ENCODE measurements around the gene ABCB1.
"Not testable (repeated sequence)": the region's sequence is repeated elsewhere in the genome, so short reads cannot be mapped to it uniquely, and the experiment has no call there.

The ABCB1 gene

GRCh38 chr7:87465534-87465880 is 135.2 kb downstream of the ABCB1 start:
- DNase-seq = not testable (repeated sequence)

DNA sequence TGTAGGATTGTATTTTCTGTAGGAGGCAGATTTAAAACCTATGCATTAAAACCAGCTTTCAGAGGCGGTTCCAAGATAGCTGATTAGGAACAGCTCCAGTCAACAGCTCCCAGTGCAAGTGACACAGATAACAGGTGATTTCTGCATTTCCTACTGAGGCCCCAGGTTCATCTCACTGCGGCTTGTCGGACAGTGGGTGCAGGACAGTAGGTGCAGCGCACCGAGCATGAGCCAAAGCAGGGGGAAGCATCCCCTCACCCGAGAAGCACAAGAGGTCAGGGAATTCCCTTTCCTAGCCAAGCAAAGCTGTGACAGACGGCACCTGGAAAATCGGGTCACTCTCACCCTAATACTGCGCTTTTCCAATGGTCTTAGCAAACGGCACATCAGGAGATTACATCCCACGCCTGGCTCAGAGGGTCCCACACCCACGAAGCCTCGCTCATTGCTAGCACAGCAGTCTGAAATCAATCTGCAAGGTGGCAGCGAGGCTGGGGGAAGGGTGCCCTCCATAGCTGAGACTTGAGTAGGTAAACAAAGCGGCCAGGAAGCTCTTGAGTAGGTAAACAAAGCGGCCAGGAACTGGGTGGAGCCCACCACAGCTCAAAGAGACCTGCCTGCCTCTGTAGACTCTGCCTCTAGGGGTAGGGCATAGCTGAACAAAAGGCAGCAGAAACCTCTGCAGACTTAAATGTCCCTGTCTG is 135.7 kb downstream of the ABCB1 start:
- DNase-seq = not testable (repeated sequence)

- no peak for DNase-seq
These were observed 136.7 kb downstream of the ABCB1 start for GRCh38 chr7:87463982-87464381.

DNA sequence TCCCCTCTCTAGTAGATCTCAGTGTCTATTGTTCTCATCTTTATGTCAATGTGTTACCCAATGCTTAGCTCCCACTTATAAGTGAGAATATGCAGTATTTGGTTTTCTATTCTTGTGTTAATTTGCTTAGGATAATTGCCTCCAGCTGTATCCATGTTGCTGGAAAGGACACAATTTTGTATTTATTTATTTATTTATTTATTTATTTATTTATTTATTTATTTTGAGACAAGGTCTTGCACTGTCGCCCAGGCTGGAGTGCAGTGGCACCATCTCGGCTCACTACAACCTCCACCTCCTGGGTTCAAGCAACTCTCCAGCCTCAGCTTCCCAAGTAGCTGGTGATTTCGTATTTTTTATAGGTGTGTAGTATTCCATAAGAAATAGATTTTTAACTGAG is 140.2 kb downstream of the ABCB1 start:
- not testable (repeated sequence) for DNase-seq

GRCh38 chr7:87459941-87460340 is 140.7 kb downstream of the ABCB1 start:
- DNase-seq = no peak

DNA sequence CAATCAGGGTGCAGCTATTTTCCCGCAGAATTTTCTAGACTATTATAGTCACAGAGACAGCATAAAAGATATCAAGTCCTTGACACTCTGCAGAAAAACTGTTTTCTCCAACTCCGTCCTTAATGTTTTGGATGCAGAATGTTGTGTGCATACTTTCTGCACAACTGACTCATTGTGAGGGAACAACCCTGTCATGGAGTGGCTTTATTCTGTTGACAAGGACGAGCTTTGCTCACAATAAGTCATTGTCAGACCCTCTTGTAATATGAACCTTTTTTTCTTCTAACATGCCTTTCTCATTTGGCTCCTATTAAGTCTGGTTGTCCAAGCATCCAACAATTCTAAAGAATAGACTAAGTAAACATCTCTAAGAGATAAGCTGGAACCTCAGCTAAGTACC is 142.5 kb downstream of the ABCB1 start:
- DNase-seq = no peak

DNA sequence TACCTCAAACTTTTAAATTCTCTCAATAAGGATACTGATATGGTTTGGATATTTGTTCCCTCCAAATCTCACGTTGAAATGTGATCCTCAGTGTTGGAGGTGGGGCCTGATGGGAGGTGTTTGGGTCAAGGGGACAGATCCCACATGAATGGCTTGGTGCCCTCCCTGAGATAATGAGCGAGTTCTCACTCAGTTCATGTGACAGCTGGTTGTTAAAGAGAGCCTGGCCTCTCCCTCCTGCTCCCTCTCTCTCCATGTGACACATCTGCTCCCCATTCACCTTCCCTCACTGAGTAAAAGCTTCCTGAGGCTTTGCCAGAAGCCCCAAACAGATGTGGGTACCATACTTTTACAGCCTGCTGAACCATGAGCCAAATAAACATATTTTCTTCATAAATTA is 144.4 kb downstream of the ABCB1 start:
- DNase-seq = no peak
